Measurements from ENCODE around the gene FCHO1.
"Not testable (repeated sequence)": the region's sequence is repeated elsewhere in the genome, so short reads cannot be mapped to it uniquely, and the experiment has no call there.

FCHO1 gene

GRCh38 chr19:17765069-17765618 lies 13.9 kb downstream of the FCHO1 start:
- no peak for DNase-seq (ENCODE audit: low read depth)

- no peak for DNase-seq (ENCODE audit: low read depth)
Observed at GRCh38 chr19:17766543-17767131, 15.4 kb downstream of the FCHO1 start.

GRCh38 chr19:17767559-17767958 lies 16.3 kb downstream of the FCHO1 start:
- DNase-seq (ENCODE audit: low read depth), result no peak

- no peak for DNase-seq (ENCODE audit: low read depth)
Observed at GRCh38 chr19:17770613-17771012, 19.3 kb downstream of the FCHO1 start.

GRCh38 chr19:17772172-17772571 lies 20.9 kb downstream of the FCHO1 start:
- DNase-seq (ENCODE audit: low read depth), result no peak

GRCh38 chr19:17775245-17775927 lies 24.1 kb downstream of the FCHO1 start:
- peak; percentile 24 for DNase-seq (ENCODE audit: low read depth)

GRCh38 chr19:17775991-17776803 lies 24.9 kb downstream of the FCHO1 start:
- DNase-seq (ENCODE audit: low read depth), result no peak

- DNase-seq (ENCODE audit: low read depth), result not testable (repeated sequence)
Observed at GRCh38 chr19:17777840-17778239, 26.6 kb downstream of the FCHO1 start.

GRCh38 chr19:17778251-17778967 lies 27.1 kb downstream of the FCHO1 start:
- DNase-seq (ENCODE audit: low read depth), result peak; percentile 52

GRCh38 chr19:17778968-17779929 lies 28.0 kb downstream of the FCHO1 start:
- DNase-seq (ENCODE audit: low read depth), result no peak

- no peak for DNase-seq (ENCODE audit: low read depth)
Observed at GRCh38 chr19:17780781-17781180, 29.5 kb downstream of the FCHO1 start.

GRCh38 chr19:17783721-17784120 lies 32.4 kb downstream of the FCHO1 start:
- not testable (repeated sequence) for DNase-seq (ENCODE audit: low read depth)

- DNase-seq (ENCODE audit: low read depth), result peak; percentile 62
Observed at GRCh38 chr19:17784201-17785008, 33.1 kb downstream of the FCHO1 start.

- no peak for DNase-seq (ENCODE audit: low read depth)
Observed at GRCh38 chr19:17787274-17787913, 36.1 kb downstream of the FCHO1 start.

GRCh38 chr19:17788632-17789031 lies 37.4 kb downstream of the FCHO1 start:
- DNase-seq (ENCODE audit: low read depth), result no peak

- no peak for DNase-seq (ENCODE audit: low read depth)
Observed at GRCh38 chr19:17790059-17790780, 38.9 kb downstream of the FCHO1 start.

GRCh38 chr19:17794412-17794730 lies 43.1 kb downstream of the FCHO1 start:
- DNase-seq (ENCODE audit: low read depth), result no peak

GRCh38 chr19:17794731-17795494 lies 43.6 kb downstream of the FCHO1 start, which contains the start of gene B3GNT3:
TSS of gene B3GNT3 (plus strand) at chr19:17795138. CDS start at chr19:17807808, 12,670 bp downstream.
- DNase-seq (ENCODE audit: low read depth), result no peak
